SJCRH30 (cell line): Measurements from ENCODE around the gene DNAJC24. TPM values are rescaled to one million over a fixed set of nuclear protein-coding genes. Genes with fewer than 3 reads are reported as not detected.

ENCODE experiments used
- total RNA-seq: library from RNA; depleted of rRNA; stranded (reverse); fragments of >200 nt; shearing (Covaris generic); gene quantifications from 2 replicates; pipeline ENCODE4 v1.2.3, GENCODE V29; 2014; rRNA removed

DNAJC24 gene
- total RNA-seq, 1 experiment from 2014 or later: 19.1 TPM

Other genes with a start within 250 kb of the DNAJC24 start
- 0.08 and 0.12 TPM in 2 replicates for gene DCDC1, start 121 bp upstream of the DNAJC24 start, total RNA-seq
- 73.8 and 82.6 TPM in 2 replicates for gene IMMP1L, start 139.8 kb downstream of the DNAJC24 start, total RNA-seq
- gene ELP4, start 139.9 kb downstream of the DNAJC24 start, total RNA-seq: 20.1 and 21.6 TPM in 2 replicates